ENCODE data around the gene HSD17B12. TPM values are rescaled to one million over a fixed set of nuclear protein-coding genes. Genes with fewer than 3 reads are reported as not detected.

The HSD17B12 gene
- total and polyA plus RNA-seq, 2 of the 8 experiments (the other 6 are each of a cell fraction or from before 2014, with no cell fraction given) = 46.0 to 121 TPM

- no peak for TF ChIP-seq CHD7 (IDR thresholded peaks at IDR 0.05; ENCODE audit: insufficient replicate concordance, low read length)
- TF ChIP-seq NANOG (IDR thresholded peaks at IDR 0.05; ENCODE audit: insufficient read depth, low read depth, low read length, poor library complexity, severe bottlenecking) = no peak
- TF ChIP-seq EGR1 (IDR thresholded peaks at IDR 0.05; ENCODE audit: borderline replicate concordance, low read depth, low read length) = no peak
- TF ChIP-seq BACH1 (IDR thresholded peaks at IDR 0.05; ENCODE audit: low read length) = no peak
- TF ChIP-seq FOSL1 (IDR thresholded peaks at IDR 0.05; ENCODE audit: insufficient read depth, low read depth, low read length) = no peak
- TF ChIP-seq, protein P1, sequence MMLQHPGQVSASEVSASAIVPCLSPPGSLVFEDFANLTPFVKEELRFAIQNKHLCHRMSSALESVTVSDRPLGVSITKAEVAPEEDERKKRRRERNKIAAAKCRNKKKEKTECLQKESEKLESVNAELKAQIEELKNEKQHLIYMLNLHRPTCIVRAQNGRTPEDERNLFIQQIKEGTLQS (IDR thresholded peaks at IDR 0.05; ENCODE audit: insufficient read depth, low read depth, low read length) = no peak
- no peak for TF ChIP-seq RFX5 (IDR thresholded peaks at IDR 0.05; ENCODE audit: borderline replicate concordance, low read depth, low read length)
- no peak for TF ChIP-seq TEAD4 (IDR thresholded peaks at IDR 0.05; ENCODE audit: low read depth, low read length)
- TF ChIP-seq TBP (IDR thresholded peaks at IDR 0.05; ENCODE audit: low read depth, low read length) = no peak
- TF ChIP-seq POLR2AphosphoS5 (IDR thresholded peaks at IDR 0.05; ENCODE audit: low read depth, low read length) = no peak
- no peak for TF ChIP-seq CHD2 (IDR thresholded peaks at IDR 0.05; ENCODE audit: low read length)
- no peak for TF ChIP-seq GTF2F1 (IDR thresholded peaks at IDR 0.05; ENCODE audit: borderline replicate concordance, low read depth, low read length)
Observed at GRCh38 chr11:43830928-43831440, 150.4 kb downstream of the HSD17B12 start (continued).

Data from H1 (cell line).